Activated CD4-positive, alpha-beta T cell treated with anti-CD3 and anti-CD28 coated beads, Interleukin-2, amount 50 U/mL, for 4 hours (primary cell): ENCODE data around the gene GNAT1.

Source experiments
- DNase-seq, 2 experiments: peaks; one replicate each; pipeline ENCODE4 v3.0.0-alpha.2; 2020

The GNAT1 gene

DNA sequence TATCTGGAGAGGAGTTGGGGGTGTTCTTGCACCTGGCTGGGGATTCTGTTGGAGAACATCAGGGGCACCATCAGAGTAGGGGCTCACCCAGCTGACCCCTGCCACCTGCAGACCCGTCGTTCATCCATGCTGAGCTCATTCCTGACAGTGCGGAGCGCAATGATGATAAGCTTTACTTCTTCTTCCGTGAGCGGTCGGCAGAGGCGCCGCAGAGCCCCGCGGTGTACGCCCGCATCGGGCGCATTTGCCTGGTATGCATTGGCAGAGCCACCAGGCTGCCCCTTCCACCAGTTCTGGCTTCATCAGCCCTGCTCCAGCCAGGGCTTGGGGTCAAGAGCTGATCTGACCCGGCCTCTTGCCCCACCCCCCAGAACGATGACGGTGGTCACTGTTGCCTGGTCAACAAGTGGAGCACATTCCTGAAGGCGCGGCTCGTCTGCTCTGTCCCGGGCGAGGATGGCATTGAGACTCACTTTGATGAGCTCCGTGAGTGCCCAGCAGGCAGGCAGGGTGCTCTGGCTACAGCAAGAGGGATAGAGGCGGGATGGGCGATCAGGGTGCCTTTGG, 8.8 kb upstream of the GNAT1 start:
- DNase-seq = no peak

DNA sequence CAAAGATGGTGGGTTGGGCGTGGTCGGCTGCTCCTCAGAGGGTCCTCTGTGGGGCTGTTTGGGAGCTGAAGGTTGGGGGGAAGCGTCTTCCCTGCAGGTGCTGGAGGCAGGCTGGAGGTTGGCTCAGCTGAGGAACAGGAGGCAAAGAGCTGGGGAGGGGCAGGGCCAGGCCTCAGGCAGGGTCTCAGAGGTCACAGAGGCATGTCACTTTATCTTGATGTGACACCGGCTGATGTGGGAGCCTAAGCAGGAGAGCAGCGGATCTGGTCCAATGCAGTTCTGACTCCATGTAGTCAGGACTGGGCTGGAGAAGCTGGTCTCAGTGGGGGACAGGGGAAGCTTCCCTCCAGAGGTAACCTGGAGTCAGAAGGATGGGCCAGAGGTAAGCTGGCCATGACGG, 7.7 kb upstream of the GNAT1 start:
- no peak for DNase-seq

DNA sequence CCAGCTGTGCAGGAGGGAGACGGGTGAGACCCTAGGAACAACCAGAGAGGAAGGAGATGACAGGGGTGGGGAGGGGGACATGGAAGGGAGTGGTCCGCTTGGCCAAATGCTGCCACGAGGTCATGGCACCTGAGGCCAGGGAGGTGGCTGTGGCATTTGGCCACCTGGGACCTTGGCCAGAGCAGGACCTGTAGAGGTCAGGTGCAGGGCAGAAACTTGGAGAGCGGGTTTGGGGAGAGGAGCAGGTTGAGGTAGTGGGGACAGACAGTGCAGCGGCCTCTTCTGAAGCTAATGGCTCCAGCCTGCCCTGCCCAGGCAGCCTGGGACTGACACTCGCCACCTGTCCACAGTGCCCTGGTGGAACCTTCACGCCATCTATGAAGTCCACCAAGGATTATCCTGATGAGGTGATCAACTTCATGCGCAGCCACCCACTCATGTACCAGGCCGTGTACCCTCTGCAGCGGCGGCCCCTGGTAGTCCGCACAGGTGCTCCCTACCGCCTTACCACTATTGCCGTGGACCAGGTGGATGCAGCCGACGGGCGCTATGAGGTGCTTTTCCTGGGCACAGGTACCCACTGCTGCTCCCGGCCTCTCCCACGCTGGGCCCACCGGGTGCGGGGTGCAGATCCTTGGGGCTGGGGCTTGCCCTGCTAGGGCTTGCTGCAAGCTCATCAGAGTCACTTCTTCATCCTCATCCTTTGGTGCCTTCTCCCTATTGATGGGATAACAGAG, 7.0 kb upstream of the GNAT1 start:
- DNase-seq = no peak

- DNase-seq = no peak
Measured at GRCh38 chr3:50185230-50185629, 6.2 kb upstream of the GNAT1 start.

DNA sequence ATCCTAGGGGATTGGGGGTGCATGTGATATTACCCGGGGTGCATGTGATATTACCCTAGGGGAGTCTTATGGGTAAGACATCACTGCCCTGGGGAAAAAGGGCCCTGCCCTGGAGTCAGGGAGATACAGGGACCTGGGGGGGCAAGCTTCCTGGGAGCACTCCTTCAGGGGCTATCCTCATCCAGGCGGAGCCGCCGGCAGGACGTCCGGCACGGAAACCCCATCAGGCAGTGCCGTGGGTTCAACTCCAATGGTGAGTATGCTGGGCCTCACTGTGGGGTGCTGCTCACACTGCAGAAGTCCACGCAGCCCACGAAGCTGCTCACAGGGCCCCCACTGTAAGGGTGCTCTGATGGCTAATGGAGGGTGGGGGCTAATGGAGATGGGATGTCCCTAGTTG, 5.3 kb upstream of the GNAT1 start:
- DNase-seq = no peak

DNA sequence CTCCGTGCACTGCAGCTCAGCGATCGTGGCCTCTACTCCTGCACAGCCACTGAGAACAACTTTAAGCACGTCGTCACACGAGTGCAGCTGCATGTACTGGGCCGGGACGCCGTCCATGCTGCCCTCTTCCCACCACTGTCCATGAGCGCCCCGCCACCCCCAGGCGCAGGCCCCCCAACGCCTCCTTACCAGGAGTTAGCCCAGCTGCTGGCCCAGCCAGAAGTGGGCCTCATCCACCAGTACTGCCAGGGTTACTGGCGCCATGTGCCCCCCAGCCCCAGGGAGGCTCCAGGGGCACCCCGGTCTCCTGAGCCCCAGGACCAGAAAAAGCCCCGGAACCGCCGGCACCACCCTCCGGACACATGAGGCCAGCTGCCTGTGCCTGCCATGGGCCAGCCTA, 3.7 kb upstream of the GNAT1 start:
- DNase-seq = no peak

GRCh38 chr3:50189274-50189673, 2.1 kb upstream of the GNAT1 start:
- DNase-seq = no peak

DNA sequence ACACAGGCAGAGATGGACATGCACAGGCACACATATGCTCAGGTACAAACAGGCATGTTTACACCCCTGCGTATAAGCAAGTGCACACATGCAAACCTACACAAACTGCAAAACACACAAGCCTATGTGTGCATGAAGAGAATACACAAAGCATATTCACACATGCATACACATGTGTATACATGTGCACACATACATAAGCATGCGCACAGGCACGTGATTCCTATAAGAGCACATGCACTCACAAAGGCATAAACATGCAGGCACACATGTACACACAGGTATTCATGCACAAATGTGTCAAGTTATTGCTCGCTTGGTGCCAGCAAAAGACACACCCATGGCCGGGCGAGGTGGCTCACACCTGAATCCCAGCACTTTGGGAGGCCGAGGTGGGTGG, 1.4 kb upstream of the GNAT1 start:
- no peak for DNase-seq

- DNase-seq = no peak
Measured at GRCh38 chr3:50192124-50192523, 714 bp downstream of the GNAT1 start.

DNA sequence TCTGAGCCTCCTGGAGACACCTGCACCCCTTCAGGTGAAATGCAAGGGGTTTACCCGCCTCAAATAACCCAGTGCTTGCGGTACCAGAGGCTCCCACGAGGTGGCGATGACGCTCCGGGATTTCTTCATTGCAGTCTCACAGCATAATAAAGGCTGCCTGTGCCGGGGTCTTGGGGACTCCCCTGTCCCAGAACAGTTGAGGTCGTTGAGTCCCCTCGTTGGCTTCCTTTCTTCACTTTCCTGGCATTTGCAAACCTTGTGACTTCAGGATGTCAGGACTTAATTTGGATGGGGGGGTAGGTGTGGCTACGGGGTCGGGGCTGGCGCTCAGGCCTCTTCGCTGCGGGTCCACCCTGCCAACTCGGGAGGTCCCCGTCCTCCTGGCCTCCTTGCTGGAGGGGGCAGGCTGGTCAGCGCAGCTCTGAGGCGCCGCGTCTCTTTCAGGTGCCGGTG, 1.3 kb downstream of the GNAT1 start:
- peak; percentile 82 to 88 for DNase-seq

DNA sequence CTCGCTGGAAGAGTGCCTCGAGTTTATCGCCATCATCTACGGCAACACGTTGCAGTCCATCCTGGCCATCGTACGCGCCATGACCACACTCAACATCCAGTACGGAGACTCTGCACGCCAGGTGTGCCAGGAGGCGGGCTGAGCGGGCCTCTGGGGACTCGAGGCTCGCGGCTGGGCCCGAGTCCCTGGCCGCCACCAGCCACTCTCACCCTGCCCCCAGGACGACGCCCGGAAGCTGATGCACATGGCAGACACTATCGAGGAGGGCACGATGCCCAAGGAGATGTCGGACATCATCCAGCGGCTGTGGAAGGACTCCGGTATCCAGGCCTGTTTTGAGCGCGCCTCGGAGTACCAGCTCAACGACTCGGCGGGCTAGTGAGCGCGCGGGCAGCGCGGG, 1.9 kb downstream of the GNAT1 start:
- DNase-seq = no peak

GRCh38 chr3:50193746-50194127, 2.3 kb downstream of the GNAT1 start:
- DNase-seq = no peak

- DNase-seq = peak; percentile 91 to 92
Measured at GRCh38 chr3:50194128-50194902, 2.9 kb downstream of the GNAT1 start.

DNA sequence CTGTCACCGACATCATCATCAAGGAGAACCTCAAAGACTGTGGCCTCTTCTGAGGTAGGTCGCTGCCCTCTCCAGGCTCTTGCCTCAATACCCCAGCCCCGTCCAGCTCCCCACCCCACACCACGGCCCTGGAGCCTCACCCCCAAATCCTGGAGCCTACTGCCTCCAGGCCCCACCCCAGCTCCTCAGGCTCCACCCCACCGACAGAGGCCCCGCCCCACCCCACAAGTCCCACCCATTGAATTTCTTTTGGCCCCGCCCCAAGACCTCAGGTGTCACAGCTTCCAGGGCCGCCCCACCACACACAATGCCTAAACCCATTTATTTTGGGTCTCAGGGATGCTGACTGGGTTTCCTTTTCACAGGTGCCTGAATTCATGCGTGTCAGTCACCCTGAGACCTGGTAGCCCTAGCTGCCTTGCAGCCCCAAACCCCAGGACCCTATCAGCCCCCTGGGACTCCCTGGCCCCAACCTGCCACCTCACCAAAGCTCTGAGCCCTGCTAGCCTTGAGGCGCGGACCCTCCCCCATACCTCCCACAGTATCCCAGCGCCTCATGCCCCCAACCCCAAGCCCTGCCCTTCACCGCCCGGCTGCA, 3.6 kb downstream of the GNAT1 start:
- peak; percentile 26 to 28 for DNase-seq

- no peak for DNase-seq
Measured at GRCh38 chr3:50195501-50196252, 4.3 kb downstream of the GNAT1 start.

DNA sequence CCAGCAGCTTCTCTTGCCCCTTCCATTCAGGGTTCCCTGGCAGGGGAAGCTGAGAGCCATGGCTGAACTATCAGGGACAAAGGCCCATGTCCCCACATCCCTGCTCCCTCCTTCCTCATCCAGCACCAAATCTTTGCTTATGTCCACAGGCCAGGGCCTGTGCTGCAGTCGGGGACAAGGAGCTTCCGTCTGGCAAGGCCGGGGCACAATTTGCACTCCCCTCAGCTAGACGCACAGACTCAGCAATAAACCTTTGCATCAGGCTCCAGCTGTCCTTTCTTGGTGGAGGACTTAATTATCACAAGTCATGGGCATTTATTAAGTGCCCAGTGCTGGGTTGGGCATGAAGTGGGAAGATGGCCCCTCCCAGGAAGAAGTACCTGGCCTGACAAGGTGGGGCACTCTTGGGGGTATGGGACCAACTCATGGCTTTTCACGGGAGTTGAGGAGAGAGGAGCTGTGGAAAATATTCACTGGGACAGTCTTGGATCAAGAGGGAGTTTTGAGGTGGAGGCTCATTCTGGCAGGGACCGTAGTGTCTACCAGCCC, 4.9 kb downstream of the GNAT1 start:
- DNase-seq = no peak

DNA sequence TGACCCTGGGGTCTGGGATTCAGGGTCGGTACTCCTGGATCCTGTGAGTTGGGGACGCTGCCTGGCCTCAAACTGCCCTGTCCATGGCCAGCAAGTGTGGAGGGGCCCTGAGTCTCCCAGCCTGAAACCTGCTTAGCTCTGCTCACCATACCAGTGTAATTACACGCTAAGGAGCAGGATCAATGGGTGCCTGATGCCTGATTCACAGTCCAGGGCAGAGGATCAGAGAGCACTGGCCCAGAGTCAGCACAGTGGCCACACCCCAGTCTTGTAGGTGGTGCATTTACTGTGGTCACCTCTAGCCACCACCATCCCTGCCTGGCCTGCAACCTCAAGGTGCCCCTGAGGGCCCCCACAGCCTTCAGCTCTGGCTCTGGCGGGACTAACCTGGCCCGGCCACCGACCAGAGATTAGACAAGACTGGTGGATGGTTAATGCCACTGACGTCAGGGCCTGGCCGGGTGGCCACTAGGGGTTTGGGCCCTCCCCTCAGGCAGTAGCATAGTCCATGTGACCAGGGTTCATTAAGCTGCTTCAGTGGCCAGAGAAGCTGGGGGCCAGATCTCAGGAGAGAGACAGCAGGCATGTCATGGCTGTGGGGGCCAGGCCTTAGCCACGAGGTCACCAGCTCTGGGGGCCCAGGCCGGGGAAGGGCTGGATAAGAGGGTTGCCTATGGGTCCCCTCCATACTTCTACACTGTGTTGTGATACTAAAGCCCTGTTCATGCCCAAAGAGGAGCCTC, 10.3 kb downstream of the GNAT1 start:
- no peak for DNase-seq

DNA sequence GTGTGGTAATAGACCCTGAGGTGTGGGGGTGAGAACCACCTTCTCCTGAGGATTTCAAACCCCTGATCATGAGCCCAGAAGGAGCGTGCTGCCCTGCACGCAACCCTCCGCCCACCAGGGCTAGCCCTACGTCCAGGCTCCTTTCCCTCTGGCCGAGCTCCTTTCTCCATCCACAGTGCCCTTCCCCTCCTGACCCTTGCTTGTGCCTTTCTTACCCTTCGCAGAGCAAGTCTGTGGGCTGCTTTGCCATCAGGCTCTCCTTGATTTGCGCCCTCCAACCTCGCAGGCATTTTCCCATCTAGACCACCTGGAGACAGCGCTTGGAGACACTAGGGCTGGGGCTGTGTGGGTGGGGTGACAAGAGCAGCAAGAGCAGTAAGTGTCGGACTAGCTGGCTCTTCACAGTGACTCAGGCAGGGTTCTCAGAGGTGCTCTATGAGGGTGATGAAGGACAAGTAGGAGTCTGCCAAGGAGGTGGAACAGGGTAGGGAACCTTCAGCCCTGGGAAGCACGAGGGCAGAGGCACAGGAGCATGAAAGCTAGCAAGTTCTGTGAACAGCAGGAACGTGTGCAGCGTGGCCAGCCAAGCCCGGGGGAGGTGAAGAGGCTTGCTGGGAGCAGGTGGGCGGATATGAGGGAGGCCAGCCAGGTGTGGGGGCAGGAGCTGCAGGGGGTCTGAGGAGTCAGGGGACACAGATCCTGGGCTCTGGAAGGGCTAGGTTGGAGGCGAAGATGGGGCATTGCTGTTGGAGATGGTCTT, 11.1 kb downstream of the GNAT1 start:
- DNase-seq = no peak

- no peak for DNase-seq
Measured at GRCh38 chr3:50203113-50203808, 11.9 kb downstream of the GNAT1 start.
